Measurements from ENCODE around the gene CWC27.
"Not testable (repeated sequence)": the region's sequence is repeated elsewhere in the genome, so short reads cannot be mapped to it uniquely, and the experiment has no call there.

The CWC27 gene

DNA sequence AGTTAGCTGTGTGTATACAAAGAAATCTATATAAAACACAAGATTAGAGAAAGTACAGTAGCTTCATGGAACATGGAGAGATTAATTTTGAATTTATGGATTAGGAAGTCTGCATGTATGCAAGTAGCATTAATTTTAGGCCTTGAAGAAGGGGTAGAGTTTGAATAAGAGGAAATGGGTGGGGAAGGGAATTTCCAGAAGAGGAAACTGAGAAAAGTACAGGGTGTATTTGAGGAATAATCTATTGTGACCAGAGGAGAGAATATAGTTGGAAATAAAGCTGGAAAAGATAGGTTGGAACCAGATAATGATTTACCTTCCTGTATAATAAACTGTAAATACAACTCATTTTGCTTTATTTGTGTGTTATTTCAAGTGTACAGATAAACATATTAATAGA, 53.6 kb downstream of the CWC27 start:
- DNase-seq (ENCODE audit: low read depth) = no peak
- H3K4me3 ChIP-seq (ENCODE audit: low read depth, low read length) = no peak overlapping the region
- TF ChIP-seq, protein P1, sequence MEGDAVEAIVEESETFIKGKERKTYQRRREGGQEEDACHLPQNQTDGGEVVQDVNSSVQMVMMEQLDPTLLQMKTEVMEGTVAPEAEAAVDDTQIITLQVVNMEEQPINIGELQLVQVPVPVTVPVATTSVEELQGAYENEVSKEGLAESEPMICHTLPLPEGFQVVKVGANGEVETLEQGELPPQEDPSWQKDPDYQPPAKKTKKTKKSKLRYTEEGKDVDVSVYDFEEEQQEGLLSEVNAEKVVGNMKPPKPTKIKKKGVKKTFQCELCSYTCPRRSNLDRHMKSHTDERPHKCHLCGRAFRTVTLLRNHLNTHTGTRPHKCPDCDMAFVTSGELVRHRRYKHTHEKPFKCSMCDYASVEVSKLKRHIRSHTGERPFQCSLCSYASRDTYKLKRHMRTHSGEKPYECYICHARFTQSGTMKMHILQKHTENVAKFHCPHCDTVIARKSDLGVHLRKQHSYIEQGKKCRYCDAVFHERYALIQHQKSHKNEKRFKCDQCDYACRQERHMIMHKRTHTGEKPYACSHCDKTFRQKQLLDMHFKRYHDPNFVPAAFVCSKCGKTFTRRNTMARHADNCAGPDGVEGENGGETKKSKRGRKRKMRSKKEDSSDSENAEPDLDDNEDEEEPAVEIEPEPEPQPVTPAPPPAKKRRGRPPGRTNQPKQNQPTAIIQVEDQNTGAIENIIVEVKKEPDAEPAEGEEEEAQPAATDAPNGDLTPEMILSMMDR (IDR thresholded peaks at IDR 0.05; ENCODE audit: control insufficient read depth, extremely low read depth, insufficient read depth) = no peak

DNA sequence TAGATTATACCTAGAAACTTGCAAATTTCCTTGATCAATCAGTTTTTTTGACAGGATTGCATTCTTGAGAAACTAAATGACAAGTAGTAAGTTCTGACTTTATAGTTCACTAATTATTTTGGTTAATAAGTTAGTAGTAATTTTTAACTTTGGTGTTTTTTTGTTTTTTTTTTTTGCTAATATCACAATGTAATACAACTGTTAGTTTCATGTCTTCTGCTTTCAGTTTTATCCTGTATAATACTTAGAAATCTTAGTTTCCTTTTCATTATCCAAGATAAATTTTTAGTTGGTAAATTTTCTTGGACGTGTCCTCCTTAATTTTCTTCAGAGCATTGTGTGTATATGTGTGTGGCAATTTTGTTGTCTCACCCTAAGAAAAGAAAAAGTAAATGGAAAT, 57.8 kb downstream of the CWC27 start:
- TF ChIP-seq, protein P1 (IDR thresholded peaks at IDR 0.05; ENCODE audit: control insufficient read depth, extremely low read depth, insufficient read depth) = no peak
- H3K4me3 ChIP-seq (ENCODE audit: low read depth, low read length) = no peak overlapping the region
- no peak for DNase-seq (ENCODE audit: low read depth)

DNA sequence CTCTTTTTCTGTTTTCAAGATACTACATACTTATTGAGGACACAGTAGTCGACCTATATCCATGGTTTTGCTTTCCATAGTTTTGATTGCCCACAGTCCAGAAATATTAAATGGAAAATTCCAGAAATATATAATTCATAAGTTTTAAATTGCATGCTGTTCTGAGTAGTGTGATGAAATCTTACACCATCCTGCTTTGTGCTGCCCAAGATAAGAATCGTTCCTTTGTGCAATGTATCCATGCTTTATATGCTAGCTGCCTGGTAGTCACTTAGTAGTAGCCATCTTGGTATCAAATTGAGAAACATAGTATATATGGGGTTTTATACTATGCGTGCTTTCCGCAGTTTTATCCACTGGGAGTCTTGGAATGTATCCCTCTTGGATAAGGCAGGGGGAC, 59.0 kb downstream of the CWC27 start:
- H3K4me3 ChIP-seq (ENCODE audit: low read depth, low read length) = no peak overlapping the region
- DNase-seq (ENCODE audit: low read depth) = no peak
- TF ChIP-seq, protein P1 (IDR thresholded peaks at IDR 0.05; ENCODE audit: control insufficient read depth, extremely low read depth, insufficient read depth) = no peak

DNA sequence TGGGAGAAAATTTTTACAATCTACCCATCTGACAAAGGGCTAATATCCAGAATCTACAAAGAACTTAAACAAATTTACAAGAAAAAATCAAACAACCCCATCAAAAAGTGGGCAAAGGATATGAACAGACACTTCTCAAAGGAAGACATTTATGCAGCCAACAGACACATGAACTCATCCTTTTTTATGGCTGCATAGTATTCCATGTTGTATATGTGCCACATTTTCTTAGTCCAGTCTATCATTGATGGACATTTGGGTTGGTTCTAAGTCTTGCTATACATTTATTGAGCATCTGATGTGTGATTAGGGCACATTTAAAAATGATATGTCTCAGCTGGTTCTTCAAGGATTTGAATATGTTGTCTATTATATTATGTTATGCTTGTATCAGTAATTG, 61.9 kb downstream of the CWC27 start:
- not testable (repeated sequence) for DNase-seq (ENCODE audit: low read depth); H3K4me3 ChIP-seq (ENCODE audit: low read depth, low read length)

DNA sequence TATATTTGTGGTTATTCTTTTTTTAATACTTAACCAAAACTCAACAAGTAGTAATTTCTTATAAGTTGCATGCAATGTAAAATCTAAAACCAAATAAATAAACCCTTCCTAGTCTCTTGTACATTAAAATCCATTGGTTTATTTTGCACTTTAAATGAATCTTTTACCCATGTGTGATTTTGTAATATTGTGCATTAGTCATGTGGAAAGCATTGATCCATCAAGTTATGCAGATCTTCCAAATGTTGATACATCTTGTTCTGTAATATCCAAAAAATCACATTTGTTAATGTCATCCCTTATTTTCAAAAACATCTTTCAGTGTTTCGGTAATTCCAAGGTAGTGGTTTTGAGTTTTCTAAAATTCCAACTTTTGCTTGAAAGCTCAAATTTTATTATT, 63.3 kb downstream of the CWC27 start:
- TF ChIP-seq, protein P1 (IDR thresholded peaks at IDR 0.05; ENCODE audit: control insufficient read depth, extremely low read depth, insufficient read depth) = no peak
- no peak for DNase-seq (ENCODE audit: low read depth)
- no peak overlapping the region for H3K4me3 ChIP-seq (ENCODE audit: low read depth, low read length)

DNA sequence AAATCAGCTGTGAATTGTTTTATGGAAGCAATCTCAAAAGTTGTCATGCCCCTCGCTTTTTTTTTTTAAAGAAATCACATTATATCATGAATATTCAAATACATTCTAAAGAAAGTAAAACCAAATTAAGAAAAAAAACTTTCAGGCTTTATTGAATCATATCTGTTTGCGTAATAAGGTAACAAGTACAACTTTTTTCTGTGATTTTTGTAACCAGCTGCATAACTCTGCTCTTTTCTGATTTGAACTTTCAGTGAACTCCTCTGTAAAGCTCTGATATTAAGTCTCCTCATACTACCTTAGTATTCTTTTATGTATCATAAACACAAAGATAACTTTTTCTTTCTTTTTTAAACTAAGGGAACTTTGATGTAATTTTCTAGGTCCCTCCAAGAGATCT, 65.3 kb downstream of the CWC27 start:
- no peak for DNase-seq (ENCODE audit: low read depth)
- TF ChIP-seq, protein P1 (IDR thresholded peaks at IDR 0.05; ENCODE audit: control insufficient read depth, extremely low read depth, insufficient read depth) = no peak
- no peak overlapping the region for H3K4me3 ChIP-seq (ENCODE audit: low read depth, low read length)

DNA sequence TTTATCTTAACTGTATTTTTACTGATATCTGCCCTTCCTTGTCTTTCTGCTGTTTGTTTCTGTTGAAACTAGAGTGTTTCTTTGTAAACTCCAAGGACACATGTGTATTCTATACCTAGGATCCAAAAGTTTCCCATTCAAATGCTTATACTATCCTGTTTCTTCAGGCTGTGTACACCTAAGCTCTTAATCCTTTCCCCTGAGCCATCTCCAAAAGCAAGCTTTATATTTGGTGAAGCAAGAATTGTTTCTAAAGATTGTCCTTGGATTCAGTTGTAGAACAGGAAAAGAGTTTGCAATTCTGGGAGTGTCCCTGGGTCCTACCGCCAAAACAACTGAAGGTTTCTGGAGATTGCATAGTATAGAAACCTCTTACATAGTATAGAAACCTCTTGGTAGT, 65.9 kb downstream of the CWC27 start:
- no peak overlapping the region for H3K4me3 ChIP-seq (ENCODE audit: low read depth, low read length)
- TF ChIP-seq, protein P1 (IDR thresholded peaks at IDR 0.05; ENCODE audit: control insufficient read depth, extremely low read depth, insufficient read depth) = no peak
- DNase-seq (ENCODE audit: low read depth) = no peak

DNA sequence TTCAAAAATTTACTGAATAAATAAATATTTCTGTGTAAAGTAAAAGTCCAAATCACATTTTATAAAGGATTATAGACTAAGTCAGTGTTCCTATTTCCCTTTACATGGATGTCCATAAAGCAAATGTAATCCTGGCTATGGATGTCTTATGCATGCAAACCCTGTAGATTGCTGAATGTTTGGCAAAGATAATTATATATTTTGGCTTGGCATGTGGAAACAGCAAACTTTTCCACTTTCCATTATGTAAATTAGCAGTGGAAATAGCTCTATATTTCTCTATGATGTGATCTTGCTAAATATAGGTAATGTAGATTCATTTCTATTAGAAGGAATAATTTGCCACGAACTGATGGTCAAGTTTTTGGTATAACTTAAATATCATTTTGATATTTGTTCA, 66.5 kb downstream of the CWC27 start:
- no peak for DNase-seq (ENCODE audit: low read depth)
- TF ChIP-seq, protein P1 (IDR thresholded peaks at IDR 0.05; ENCODE audit: control insufficient read depth, extremely low read depth, insufficient read depth) = no peak
- no peak overlapping the region for H3K4me3 ChIP-seq (ENCODE audit: low read depth, low read length)

All from LNCaP clone FGC (cell line).